H1 (cell line): Measurements from ENCODE around the gene ACVRL1. TPM values are rescaled to one million over a fixed set of nuclear protein-coding genes. Genes with fewer than 3 reads are reported as not detected.

ENCODE experiments used
- CBX5 ChIP-seq: fragments of 300-800, 300-1000 bp; sonication (generic); IDR thresholded peaks from 2 replicates; pipeline ENCODE4 v1.7.1; 2016; ENCODE audit warnings: antibody characterized with exemption, low read length, low read depth
- CHD2 ChIP-seq: IDR thresholded peaks from 2 replicates; pipeline ENCODE4 v1.6.1; 2012; ENCODE audit warnings: low read length, improper control_type of control experiment
- CHD7 ChIP-seq: fragments of 300-600 bp; sonication (generic); IDR thresholded peaks from 2 replicates; pipeline ENCODE4 v1.7.1; 2012; ENCODE audit warnings: low read length, moderate library complexity, mild to moderate bottlenecking, inconsistent platforms; ENCODE audit not compliant: insufficient replicate concordance
- EGR1 ChIP-seq: IDR thresholded peaks from 2 replicates; pipeline ENCODE4 v1.6.1; 2011; ENCODE audit warnings: low read depth, low read length, borderline replicate concordance
- JUN ChIP-seq: IDR thresholded peaks from 2 replicates; pipeline ENCODE4 v1.6.1; 2011; ENCODE audit warnings: low read depth, mild to moderate bottlenecking, improper control_type of control experiment, low read length
- RAD21 ChIP-seq, 2 experiments: IDR thresholded peaks in 1 of 2; conservative IDR thresholded peaks in 1 of 2; 2 replicates each; pipeline ENCODE4 v1.6.1; 2011; ENCODE audit warnings: low read depth in 2 of 2, low read length in 2 of 2, improper control_type of control experiment in 1 of 2, inconsistent platforms in 1 of 2, mild to moderate bottlenecking in 1 of 2, moderate library complexity in 1 of 2
- RNF2 ChIP-seq: fragments of 200-900, 300-1000 bp; sonication (generic); IDR thresholded peaks from 2 replicates; pipeline ENCODE4 v1.7.1; 2016; ENCODE audit warnings: borderline replicate concordance, low read depth, mild to moderate bottlenecking, antibody characterized with exemption, low read length; ENCODE audit not compliant: poor library complexity, severe bottlenecking; ENCODE audit errors: missing control alignments
- TBP ChIP-seq: IDR thresholded peaks from 2 replicates; pipeline ENCODE4 v1.6.1; 2011; ENCODE audit warnings: low read depth, low read length, improper control_type of control experiment
- polyA plus RNA-seq, 7 experiments: library from polyadenylated mRNA; depleted of rRNA in 3 of 7; stranded (reverse) in 5 of 7; unstranded in 2 of 7; fragments of >200 nt in 5 of 7; fragments of 200-250 nt in 2 of 7; gene quantifications; 1 replicate in 5 of 7; 2 replicates in 1 of 7; 4 replicates in 1 of 7; pipeline versions ENCODE4 v1.2.1 to v1.2.3, GENCODE V29; 2011 to 2013; ENCODE audit warnings: missing spikeins in 2 of 7, mixed read lengths in 2 of 7
- total RNA-seq: library from RNA; stranded (reverse); fragmentation: NEBNext Ultra II Directional; extraction: Animal tissue kit (Norgen Biotek cat#: 25700); gene quantifications from 2 replicates; pipeline ENCODE4 v1.2.1, GENCODE V29; 2021

Gene ACVRL1
- total and polyA plus RNA-seq, 2 of the 8 experiments (the other 6 are each of a cell fraction or from before 2014, with no cell fraction given): 0.09 to 0.35 TPM

DNA sequence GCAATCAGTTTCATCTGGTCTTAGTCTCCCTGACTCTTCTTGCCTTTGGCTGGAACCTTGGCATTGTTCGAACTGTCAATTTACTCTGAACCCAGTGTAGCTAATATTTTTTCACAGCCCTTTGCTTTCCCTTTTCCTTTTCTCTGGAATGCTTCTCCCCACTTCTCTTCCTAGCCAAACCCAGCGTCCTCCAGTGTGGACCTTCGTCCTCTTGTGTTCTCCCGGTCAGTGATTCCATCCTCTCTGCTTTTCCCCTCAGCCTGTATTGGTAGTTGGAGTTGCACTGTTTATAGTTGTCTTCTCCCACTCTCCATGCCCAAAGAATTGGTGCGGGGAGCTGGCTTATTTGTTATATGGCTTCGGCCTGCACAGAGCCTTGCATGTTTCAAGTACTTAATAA is 53.6 kb downstream of the ACVRL1 start (continued):
- TF ChIP-seq CHD7 (no peak), RAD21 (IDR thresholded peaks at IDR 0.05 in 1 of 2, conservative IDR thresholded peaks at IDR 0.05 in 1 of 2; ENCODE audit: low read depth in 2 of 2, low read length in 2 of 2) (no peak), TBP (no peak), CBX5 (no peak), EGR1 (no peak), JUN (no peak), RNF2 (no peak), CHD2 (no peak)
